Prostate gland (tissue), 2 donors: ENCODE data around the gene SENP3. TPM values are rescaled to one million over a fixed set of nuclear protein-coding genes. Genes with fewer than 3 reads are reported as not detected.

Experiments
- DNase-seq: peaks from one replicate; pipeline ENCODE4 v3.0.0-alpha.2; 2019; ENCODE audit warnings: low spot score
- H3K27ac ChIP-seq, 2 donors: fragments of 200-600 bp; sonication (generic); 2 replicates each; pipeline ENCODE4 v1.5.1; 2017 to 2019
- H3K27me3 ChIP-seq: fragments of 200-600 bp; sonication (generic); replicated peaks from 2 replicates; pipeline ENCODE4 v1.5.1; 2019; ENCODE audit not compliant: insufficient read depth
- H3K36me3 ChIP-seq, 2 donors: fragments of 200-600 bp; sonication (generic); 1 replicate in 1 of 2; 2 replicates in 1 of 2; pipeline versions ENCODE4 v1.5.1 to v1.8.1; 2017 to 2019
- H3K4me1 ChIP-seq: fragments of 200-600 bp; sonication (generic); replicated peaks from 2 replicates; pipeline ENCODE4 v1.5.1; 2019
- H3K4me3 ChIP-seq, 2 donors: fragments of 200-600 bp; sonication (generic); 2 replicates each; pipeline ENCODE4 v1.5.1; 2017 to 2019
- H3K9me3 ChIP-seq: fragments of 200-600 bp; sonication (generic); 2 replicates; pipeline ENCODE4 v1.5.1; 2017
- POLR2A ChIP-seq: fragments of 450-650 bp; IDR thresholded peaks from one replicate; pipeline ENCODE4 v1.6.1; 2016; ENCODE audit warnings: antibody characterized with exemption, mild to moderate bottlenecking
- POLR2AphosphoS5 ChIP-seq: sonication (generic); formaldehyde crosslinking; IDR thresholded peaks from one replicate; pipeline ENCODE4 v1.6.1; 2017; ENCODE audit warnings: antibody characterized with exemption
- WGBS: methylation state at CpG from one replicate; pipeline ENCODE4 v1.1.5; 2018; 5-methylcytosine and 5-hydroxymethylcytosine counted together
- intact Hi-C: fragments of 100-400 bp; cut with DNase I; formaldehyde crosslinking; loops from one replicate; pipeline ENCODE4 v1.14.2; 2022
- total RNA-seq, 2 donors: library from RNA; depleted of rRNA; stranded (reverse); fragments of >200 nt; gene quantifications; one replicate each; pipeline ENCODE4 v1.1.0, GENCODE V29; 2016
- TF ChIP-seq, protein P1 (sequence below), 4 experiments: fragments of 200-600 bp in 2 of 4; fragments of 450-650 bp in 2 of 4; sonication (generic) in 2 of 4; IDR thresholded peaks; 1 replicate in 3 of 4; 2 replicates in 1 of 4; pipeline ENCODE4 v1.5.1; 2016 to 2019; ENCODE audit warnings: antibody characterized with exemption in 4 of 4, mild to moderate bottlenecking in 2 of 4, moderate library complexity in 2 of 4

The SENP3 gene
- total RNA-seq, 2 donors from 2014 or later, result 39.6 to 65.7 TPM

- DNase-seq, result no peak
- Histone ChIP-seq H3K9me3 (no peaks in the 10 kb centered on the region), H3K4me3 (no peak overlapping the region), H3K27me3 (no peaks in the 10 kb centered on the region), H3K27ac (no peak overlapping the region), H3K36me3 (peaks cover 26 to 46% of the 10 kb centered on the region in 2 donors), H3K4me1 (no peaks in the 10 kb centered on the region)
- 67% methylated on average over 1 of the region's 1 CpG for whole genome bisulfite sequencing
- intact Hi-C loops, result no loop called here
- no peak for TF ChIP-seq POLR2A
- TF ChIP-seq, protein P1, sequence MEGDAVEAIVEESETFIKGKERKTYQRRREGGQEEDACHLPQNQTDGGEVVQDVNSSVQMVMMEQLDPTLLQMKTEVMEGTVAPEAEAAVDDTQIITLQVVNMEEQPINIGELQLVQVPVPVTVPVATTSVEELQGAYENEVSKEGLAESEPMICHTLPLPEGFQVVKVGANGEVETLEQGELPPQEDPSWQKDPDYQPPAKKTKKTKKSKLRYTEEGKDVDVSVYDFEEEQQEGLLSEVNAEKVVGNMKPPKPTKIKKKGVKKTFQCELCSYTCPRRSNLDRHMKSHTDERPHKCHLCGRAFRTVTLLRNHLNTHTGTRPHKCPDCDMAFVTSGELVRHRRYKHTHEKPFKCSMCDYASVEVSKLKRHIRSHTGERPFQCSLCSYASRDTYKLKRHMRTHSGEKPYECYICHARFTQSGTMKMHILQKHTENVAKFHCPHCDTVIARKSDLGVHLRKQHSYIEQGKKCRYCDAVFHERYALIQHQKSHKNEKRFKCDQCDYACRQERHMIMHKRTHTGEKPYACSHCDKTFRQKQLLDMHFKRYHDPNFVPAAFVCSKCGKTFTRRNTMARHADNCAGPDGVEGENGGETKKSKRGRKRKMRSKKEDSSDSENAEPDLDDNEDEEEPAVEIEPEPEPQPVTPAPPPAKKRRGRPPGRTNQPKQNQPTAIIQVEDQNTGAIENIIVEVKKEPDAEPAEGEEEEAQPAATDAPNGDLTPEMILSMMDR (IDR thresholded peaks at IDR 0.05), result no peak
- no peak for TF ChIP-seq POLR2AphosphoS5
Measured at GRCh38 chr17:7575481-7575883, 13.8 kb downstream of the SENP3 start.

GRCh38 chr17:7575959-7576358 lies 14.2 kb downstream of the SENP3 start:
- Histone ChIP-seq H3K4me3 (no peak overlapping the region), H3K36me3 (peaks cover 26 to 42% of the 10 kb centered on the region in 2 donors), H3K27ac (no peak overlapping the region)

GRCh38 chr17:7576432-7576937 lies 14.8 kb downstream of the SENP3 start:
- TF ChIP-seq POLR2AphosphoS5 (no peak), POLR2A (no peak)
- TF ChIP-seq, protein P1 (IDR thresholded peaks at IDR 0.05), result no peak
- H3K9me3 ChIP-seq, result no peaks in the 10 kb centered on the region
- 80% methylated on average over 14 of the region's 14 CpGs for WGBS
- no peaks in the 10 kb centered on the region for H3K4me1 ChIP-seq
- no peak for DNase-seq
- H3K27me3 ChIP-seq, result no peaks in the 10 kb centered on the region
- no peak overlapping the region for H3K27ac ChIP-seq
- intact Hi-C loops, result no loop called here
- H3K36me3 ChIP-seq, result peaks cover 26 to 42% of the 10 kb centered on the region in 2 donors
- no peak overlapping the region for H3K4me3 ChIP-seq

More at GRCh38 chr17:7575959-7576358, 14.2 kb downstream of the SENP3 start:
- 71% methylated on average over 7 of the region's 7 CpGs for WGBS
- Histone ChIP-seq H3K4me1 (no peaks in the 10 kb centered on the region), H3K27me3 (no peaks in the 10 kb centered on the region), H3K9me3 (no peaks in the 10 kb centered on the region)
- intact Hi-C loops, result no loop called here
- TF ChIP-seq, protein P1 (IDR thresholded peaks at IDR 0.05), result no peak
- TF ChIP-seq POLR2A (no peak), POLR2AphosphoS5 (no peak)
- no peak for DNase-seq

- H3K36me3 ChIP-seq, result peaks cover 26 to 42% of the 10 kb centered on the region in 2 donors
- WGBS, result 75% methylated on average over 17 of the region's 17 CpGs
- H3K4me3 ChIP-seq, result no peak overlapping the region
- H3K9me3 ChIP-seq, result no peaks in the 10 kb centered on the region
- TF ChIP-seq, protein P1 (IDR thresholded peaks at IDR 0.05), result no peak
- no peak for TF ChIP-seq POLR2A
- no peak for TF ChIP-seq POLR2AphosphoS5
- H3K27ac ChIP-seq, result no peak overlapping the region
- intact Hi-C loops, result no loop called here
- peaks cover 6% of the 10 kb centered on the region for H3K4me1 ChIP-seq
- no peak for DNase-seq
- H3K27me3 ChIP-seq, result no peaks in the 10 kb centered on the region
Measured at GRCh38 chr17:7577327-7578199, 15.8 kb downstream of the SENP3 start.
